Sigmoid colon (tissue), 3 donors: ENCODE results near the gene ZNF280A.

Experiments used
- CTCF ChIP-seq, 4 experiments: fragments of 450-650 bp in 3 of 4; fragments of 200-600 bp in 1 of 4; IDR thresholded peaks; one replicate each; pipeline ENCODE4 v1.5.1; 2016 to 2019; ENCODE audit warnings: antibody characterized with exemption in 4 of 4, mild to moderate bottlenecking in 3 of 4, moderate library complexity in 2 of 4
- POLR2A ChIP-seq, 2 donors: fragments of 450-650 bp; IDR thresholded peaks; one replicate each; pipeline ENCODE4 v1.6.1; 2016; ENCODE audit warnings: antibody characterized with exemption in 2 of 2, mild to moderate bottlenecking in 2 of 2, moderate library complexity in 2 of 2

- TF ChIP-seq CTCF (IDR thresholded peaks at IDR 0.05): no peak
- no peak for TF ChIP-seq POLR2A (IDR thresholded peaks at IDR 0.05)
Observed at GRCh38 chr22:22506736-22507135, 13.3 kb downstream of the ZNF280A start.
